PC-9 (cell line): ENCODE results near the gene SRP68. TPM values are rescaled to one million over a fixed set of nuclear protein-coding genes. Genes with fewer than 3 reads are reported as not detected.
"Not testable (repeated sequence)": the region's sequence is repeated elsewhere in the genome, so short reads cannot be mapped to it uniquely, and the experiment has no call there.

Source experiments
- BruUV-seq: library from RNA; stranded (reverse); fragments of 400-500 nt; replicated peaks from 2 replicates; lab custom pipeline; 2021; lab: Mats Ljungman, UMichigan
- CTCF ChIA-PET: fragments of 300-600 bp; sonication (Branson Sonifier 250); formaldehyde crosslinking; loops from one replicate; lab custom pipeline; 2022; ENCODE audit warnings: antibody characterized with exemption; lab: Charles Lee
- POLR2A ChIA-PET: fragments of 300-600 bp; sonication (Branson Sonifier 250); formaldehyde crosslinking; loops from one replicate; lab custom pipeline; 2022; ENCODE audit warnings: antibody characterized with exemption; ENCODE audit not compliant: unreplicated experiment; lab: Charles Lee
- DNase-seq, 2 experiments: peaks; one replicate each; pipeline versions ENCODE4 v3.0.0 to v3.0.0-alpha.2; 2015 to 2022; ENCODE audit warnings: mixed read lengths in 1 of 2
- H2AFZ ChIP-seq: fragments of 200-600 bp; sonication (generic); 2 replicates; pipeline ENCODE4 v1.8.1; 2017; ENCODE audit warnings: antibody characterized with exemption
- H3F3A ChIP-seq: fragments of 200-600 bp; sonication (generic); 2 replicates; pipeline ENCODE4 v1.8.1; 2017; ENCODE audit warnings: antibody characterized with exemption, mild to moderate bottlenecking, low read depth; ENCODE audit not compliant: insufficient read depth
- H3K27ac ChIP-seq: fragments of 200-600 bp; sonication (generic); 2 replicates; pipeline ENCODE4 v1.6.1; 2016; ENCODE audit warnings: mixed run types
- H3K27me3 ChIP-seq: fragments of 200-600 bp; sonication (generic); 2 replicates; pipeline ENCODE4 v1.6.1; 2016; ENCODE audit warnings: low read depth, mixed run types; ENCODE audit not compliant: insufficient read depth
- H3K36me3 ChIP-seq: fragments of 200-600 bp; sonication (generic); 2 replicates; pipeline ENCODE4 v1.6.1; 2016; ENCODE audit warnings: low read depth, mixed run types
- H3K4me1 ChIP-seq: fragments of 200-600 bp; sonication (generic); replicated peaks from 2 replicates; pipeline ENCODE4 v1.6.1; 2016; ENCODE audit warnings: mixed run types; ENCODE audit not compliant: insufficient read depth
- H3K4me2 ChIP-seq: fragments of 200-600 bp; sonication (generic); 2 replicates; pipeline ENCODE4 v1.6.1; 2017; ENCODE audit warnings: mixed run types
- H3K4me3 ChIP-seq: fragments of 200-600 bp; sonication (generic); 2 replicates; pipeline ENCODE4 v1.6.1; 2016; ENCODE audit warnings: mixed run types
- H3K79me2 ChIP-seq: fragments of 200-600 bp; sonication (generic); 2 replicates; pipeline ENCODE4 v1.6.1; 2017; ENCODE audit warnings: low read depth, mixed run types
- H3K9me2 ChIP-seq: fragments of 200-600 bp; sonication (generic); 2 replicates; pipeline ENCODE4 v1.8.1; 2017; ENCODE audit warnings: mild to moderate bottlenecking; ENCODE audit not compliant: insufficient read depth
- H3K9me3 ChIP-seq: fragments of 200-600 bp; sonication (generic); 2 replicates; pipeline ENCODE4 v1.8.1; 2016; ENCODE audit warnings: low read depth; ENCODE audit not compliant: insufficient read depth
- H4K20me1 ChIP-seq: fragments of 200-600 bp; sonication (generic); 2 replicates; pipeline ENCODE4 v1.8.1; 2017; ENCODE audit not compliant: insufficient read depth
- CTCF ChIP-seq: fragments of 200-600 bp; sonication (generic); conservative IDR thresholded peaks from 2 replicates; pipeline ENCODE4 v1.6.1; 2017; ENCODE audit warnings: mixed run types, antibody characterized with exemption, mild to moderate bottlenecking, moderate library complexity
- EZH2 ChIP-seq: fragments of 200-600 bp; sonication (generic); IDR thresholded peaks from 2 replicates; pipeline ENCODE4 v1.8.0; 2017; ENCODE audit warnings: antibody characterized with exemption, low read depth
- intact Hi-C: fragments of 100-400 bp; cut with micrococcal nuclease; formaldehyde crosslinking; loops from one replicate; pipeline ENCODE4 v1.10.0; 2022; ENCODE audit not compliant: unreplicated experiment
- total RNA-seq: library from RNA; stranded (reverse); gene quantifications from 2 replicates; pipeline ENCODE4 v1.2.3, GENCODE V29; 2021

Gene SRP68
- total RNA-seq, 1 experiment from 2014 or later: 91.7 TPM

GRCh38 chr17:76079956-76080767 is 7.8 kb upstream of the SRP68 start:
- H3K4me3 ChIP-seq: no peak overlapping the region
- ChIA-PET CTCF (no interaction called here), POLR2A (interaction anchor here (0.6 kb wide), 1 partner anchor 274 kb away, joined by 3 read pairs; the partner anchor contains the start of gene PRPSAP1)
- no peak overlapping the region for H2AFZ ChIP-seq
- H3K4me1 ChIP-seq: no peaks in the 10 kb centered on the region
- H3K9me2 ChIP-seq: no peaks in the 10 kb centered on the region
- no peak overlapping the region for H3K4me2 ChIP-seq
- H3K79me2 ChIP-seq: no peaks in the 10 kb centered on the region
- H3F3A ChIP-seq: no peaks in the 10 kb centered on the region
- H3K27ac ChIP-seq: no peak overlapping the region
- no peaks in the 10 kb centered on the region; the same call in 1 of the 2 replicates for H3K27me3 ChIP-seq
- TF ChIP-seq EZH2 (no peak), CTCF (no peak)
- BruUV-seq: no TSS peak
- H3K36me3 ChIP-seq: no peaks in the 10 kb centered on the region
- no peak for DNase-seq
- H3K9me3 ChIP-seq: no peaks in the 10 kb centered on the region
- no peaks in the 10 kb centered on the region for H4K20me1 ChIP-seq
- intact Hi-C loops: no loop called here

- no peaks in the 10 kb centered on the region for H3K9me3 ChIP-seq
- H3F3A ChIP-seq: no peaks in the 10 kb centered on the region
- no peaks in the 10 kb centered on the region for H3K36me3 ChIP-seq
- POLR2A ChIA-PET: interaction anchor here (0.6 kb wide), 1 partner anchor 274 kb away, joined by 3 read pairs; the partner anchor contains the start of gene PRPSAP1
- no peaks in the 10 kb centered on the region; the same call in 1 of the 2 replicates for H3K27me3 ChIP-seq
- H3K27ac ChIP-seq: no peak overlapping the region
- no peak for TF ChIP-seq EZH2
- TF ChIP-seq CTCF: no peak
- H3K4me3 ChIP-seq: no peak overlapping the region
- BruUV-seq: no TSS peak
- H3K9me2 ChIP-seq: no peaks in the 10 kb centered on the region
- no peak for DNase-seq
- H4K20me1 ChIP-seq: no peaks in the 10 kb centered on the region
- no peaks in the 10 kb centered on the region for H3K79me2 ChIP-seq
- H3K4me1 ChIP-seq: no peaks in the 10 kb centered on the region
- H2AFZ ChIP-seq: no peak overlapping the region
- H3K4me2 ChIP-seq: no peak overlapping the region
- intact Hi-C loops: no loop called here
- CTCF ChIA-PET: no interaction called here
Measured at GRCh38 chr17:76079535-76079955, 7.2 kb upstream of the SRP68 start.

GRCh38 chr17:76078860-76079534 is 6.7 kb upstream of the SRP68 start, which contains the start of gene ZACN:
ZACN (plus strand) TSS chr17:76079182; CDS start chr17:76079265, 83 bp downstream.
- no TSS peak for BruUV-seq
- no peak for TF ChIP-seq EZH2
- TF ChIP-seq CTCF: no peak
- ChIA-PET POLR2A (no interaction called here), CTCF (no interaction called here)
- no peaks in the 10 kb centered on the region for H3K4me1 ChIP-seq
- H3K27ac ChIP-seq: no peak within 1 kb of the TSS
- intact Hi-C loops: no loop called here
- H4K20me1 ChIP-seq: no peaks in the 10 kb centered on the region
- H3K9me2 ChIP-seq: no peaks in the 10 kb centered on the region
- H3F3A ChIP-seq: no peaks in the 10 kb centered on the region
- DNase-seq: no peak
- H3K79me2 ChIP-seq: no peaks in the 10 kb centered on the region
- no peaks in the 10 kb centered on the region for H3K9me3 ChIP-seq
- no peak within 1 kb of the TSS for H3K4me2 ChIP-seq
- H3K36me3 ChIP-seq: no peaks in the 10 kb centered on the region
- H3K27me3 ChIP-seq: no peaks in the 10 kb centered on the region; the same call in 1 of the 2 replicates
- no peak within 1 kb of the TSS for H2AFZ ChIP-seq
- no peak within 1 kb of the TSS for H3K4me3 ChIP-seq

- TSS peak; percentile 5 for BruUV-seq
- H3K27ac ChIP-seq, POLR2A ChIA-PET, H3K79me2 ChIP-seq, H3K27me3 ChIP-seq, H3K4me1 ChIP-seq, H3K36me3 ChIP-seq, intact Hi-C loops, H3K9me2 ChIP-seq, H4K20me1 ChIP-seq, H3K4me2 ChIP-seq, DNase-seq, H3K9me3 ChIP-seq, H2AFZ ChIP-seq, H3F3A ChIP-seq, H3K4me3 ChIP-seq: not testable (repeated sequence)
- CTCF ChIA-PET: interaction anchor here (0.6 kb wide), 1 partner anchor 48 kb away, joined by 4 read pairs; no protein-coding TSS in a partner anchor
Measured at GRCh38 chr17:76078370-76078769, 6.1 kb upstream of the SRP68 start.
